Measurements from ENCODE around the gene FBXW11.
A peak's percentile ranks its signal among the peaks of the same experiment; 100 is the strongest.

FBXW11 gene

DNA sequence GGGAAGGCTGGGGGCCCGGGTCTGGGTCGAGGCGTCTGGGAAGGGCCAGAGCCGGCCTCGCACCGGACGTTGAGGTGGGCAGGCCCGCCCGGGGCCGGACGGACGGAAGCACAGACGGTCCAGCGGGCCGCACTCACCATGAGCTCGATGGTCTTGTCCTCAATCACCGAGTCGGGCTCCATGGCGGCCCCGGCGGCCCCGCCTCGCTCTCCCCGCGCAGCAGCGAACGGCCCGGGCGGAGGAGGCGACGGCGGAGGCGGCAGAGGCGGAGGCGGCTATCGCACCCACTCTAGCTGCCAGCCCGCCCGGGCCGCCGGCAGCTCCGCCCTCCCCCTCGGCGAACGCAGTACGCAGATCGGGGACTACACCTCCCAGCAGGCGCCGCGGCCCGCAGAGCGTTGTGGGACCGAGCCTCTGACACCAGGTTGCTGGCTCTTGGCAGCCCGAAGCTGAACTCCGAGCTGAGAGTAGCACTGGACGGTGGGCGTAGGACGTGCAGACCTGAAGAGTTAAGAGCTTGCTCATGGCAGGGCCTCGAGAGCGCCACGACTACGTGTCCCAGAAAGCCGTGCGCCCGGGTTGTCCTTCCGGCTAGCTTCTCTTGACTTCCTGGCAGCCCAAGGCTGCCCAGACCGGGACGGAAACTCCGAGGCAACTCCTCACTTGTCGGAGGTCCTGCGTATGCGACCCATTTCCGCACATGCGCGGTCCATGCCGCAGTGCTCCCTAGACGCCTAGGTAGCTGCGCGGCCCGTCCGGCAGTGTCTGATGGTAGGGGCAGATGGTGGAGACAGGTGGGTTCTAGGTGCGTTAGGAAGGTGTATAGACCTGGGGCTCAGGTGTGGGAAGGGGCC, at the start of gene FBXW11:
Gene FBXW11 (minus strand): TSS at position 318 of the 854 bp plus-strand sequence. CDS start 136 bp downstream, at position 182.
- FAIRE-seq: peak; percentile 97
- DNase-seq (ENCODE audit: insufficient read length, low spot score): peak; percentile 89

DNA sequence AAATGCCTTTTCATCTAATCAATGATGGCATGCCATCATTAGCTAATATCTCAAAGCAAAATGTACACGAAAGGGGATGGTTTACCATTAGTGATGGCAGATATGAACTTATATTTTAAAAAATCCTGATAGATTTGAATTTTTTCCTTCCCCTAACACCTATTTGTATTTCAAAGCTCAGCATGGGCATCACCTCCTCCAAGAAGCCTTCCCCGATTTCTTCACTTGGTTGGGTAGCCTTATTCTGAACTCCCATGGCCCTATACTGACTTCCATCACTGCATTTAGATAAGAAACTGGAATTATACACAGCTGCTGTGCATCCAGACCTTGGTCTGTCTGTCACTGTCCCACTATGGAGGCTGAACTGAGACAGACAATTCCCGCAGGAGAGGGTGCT, 49.6 kb upstream of the FBXW11 start:
- no peak for FAIRE-seq
- DNase-seq (ENCODE audit: insufficient read length, low spot score): no peak

GRCh38 chr5:172055421-172055820, 49.0 kb upstream of the FBXW11 start:
- DNase-seq (ENCODE audit: insufficient read length, low spot score): no peak
- no peak for FAIRE-seq

GRCh38 chr5:172054611-172055153, 48.2 kb upstream of the FBXW11 start:
- FAIRE-seq (no peak), DNase-seq (ENCODE audit: insufficient read length, low spot score) (no peak)

DNA sequence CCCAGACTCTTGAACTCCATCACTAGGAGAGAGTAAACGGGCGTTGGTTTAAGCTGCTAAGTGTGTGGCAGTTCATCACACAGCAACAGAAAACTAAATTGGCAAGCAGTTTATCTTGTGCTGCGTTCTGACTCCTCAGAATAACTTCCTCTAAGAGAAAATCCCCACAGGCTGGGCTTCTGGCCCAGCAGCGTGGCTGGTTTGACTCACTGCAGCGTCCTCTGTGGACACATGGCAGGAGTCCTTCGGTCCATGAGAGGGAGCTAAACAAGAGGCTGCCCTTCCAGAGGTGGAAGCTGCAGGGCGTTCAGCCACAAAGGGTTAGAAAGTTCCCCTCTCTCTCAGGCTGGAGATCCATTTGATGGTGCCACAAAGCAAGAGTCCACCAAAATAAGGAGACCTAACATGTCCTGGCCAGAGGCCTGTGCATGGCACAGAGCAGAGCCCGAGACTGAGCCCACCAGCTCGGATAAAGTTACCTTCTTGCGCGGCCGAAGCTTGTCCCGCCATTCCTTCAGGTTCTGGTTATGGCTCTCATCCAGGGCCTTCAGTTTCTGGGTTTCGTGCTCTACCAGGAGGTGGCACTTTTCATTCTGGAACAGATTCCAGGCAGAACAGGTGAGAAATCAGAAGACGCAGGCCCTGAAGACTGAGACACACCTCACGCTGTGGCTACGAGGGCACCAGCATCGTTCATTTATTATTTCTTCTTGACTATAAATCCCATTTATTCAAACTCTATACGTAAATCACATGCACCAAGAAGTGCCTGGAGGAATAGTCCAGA, 46.2 kb upstream of the FBXW11 start:
- no peak for DNase-seq (ENCODE audit: insufficient read length, low spot score)

DNA sequence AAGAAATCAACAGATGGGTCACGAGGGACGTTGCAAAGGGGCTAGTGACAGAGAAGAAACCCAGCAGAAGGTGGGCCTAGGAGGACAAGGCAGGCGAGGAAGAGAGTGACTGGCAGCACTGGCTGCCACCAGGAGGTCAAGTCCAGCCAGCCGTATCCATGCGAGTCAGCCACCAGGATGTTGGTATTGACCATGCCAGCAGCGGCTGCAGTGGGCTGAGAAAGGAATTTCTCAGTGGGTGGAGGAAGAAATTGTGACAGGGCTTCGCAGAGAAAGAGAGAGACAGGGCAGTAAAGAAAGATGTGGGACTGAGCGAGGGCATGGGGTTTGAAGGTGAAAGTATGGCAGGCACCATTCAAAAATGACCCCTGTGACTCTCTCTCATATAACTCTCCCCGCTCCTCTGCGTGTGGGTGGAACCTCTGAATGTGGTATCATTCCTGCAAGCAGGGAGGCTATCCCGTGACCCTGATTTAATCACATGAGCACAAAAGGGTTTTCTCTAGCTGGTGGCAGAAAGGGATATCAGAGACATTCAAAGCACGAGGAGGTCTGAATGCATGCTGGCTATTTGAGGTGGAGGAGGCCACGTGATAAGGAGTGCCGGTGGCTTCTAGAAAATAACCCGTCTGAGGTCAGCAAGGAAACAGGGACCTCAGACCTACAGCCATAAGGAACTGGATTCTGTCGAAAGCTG, 45.4 kb upstream of the FBXW11 start:
- DNase-seq (ENCODE audit: insufficient read length, low spot score) (no peak), FAIRE-seq (no peak)

More for the DNA sequence above, 46.2 kb upstream of the FBXW11 start:
- no peak for FAIRE-seq

DNA sequence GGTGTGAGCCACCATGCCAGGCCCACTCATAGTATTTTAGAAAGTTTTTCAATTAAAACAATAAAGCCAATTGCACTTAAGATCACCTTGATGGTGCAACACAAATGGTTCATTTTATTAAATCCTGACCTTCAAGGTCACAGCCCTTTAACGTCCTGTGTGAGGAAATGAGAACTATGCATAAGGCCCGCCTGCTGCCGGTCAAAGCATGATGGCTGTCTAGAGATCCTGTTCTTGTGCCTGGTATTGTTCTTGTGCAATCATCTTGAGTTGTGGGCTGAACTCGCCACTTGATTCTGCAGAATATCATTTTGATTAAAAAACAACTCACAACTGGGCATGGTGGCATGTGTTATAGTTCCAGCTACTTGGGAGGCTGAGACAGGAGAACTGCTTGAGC, 43.6 kb upstream of the FBXW11 start:
- DNase-seq (ENCODE audit: insufficient read length, low spot score) (no peak), FAIRE-seq (no peak)

GRCh38 chr5:172049226-172049796, 42.9 kb upstream of the FBXW11 start:
- DNase-seq (ENCODE audit: insufficient read length, low spot score) (no peak), FAIRE-seq (no peak)

DNA sequence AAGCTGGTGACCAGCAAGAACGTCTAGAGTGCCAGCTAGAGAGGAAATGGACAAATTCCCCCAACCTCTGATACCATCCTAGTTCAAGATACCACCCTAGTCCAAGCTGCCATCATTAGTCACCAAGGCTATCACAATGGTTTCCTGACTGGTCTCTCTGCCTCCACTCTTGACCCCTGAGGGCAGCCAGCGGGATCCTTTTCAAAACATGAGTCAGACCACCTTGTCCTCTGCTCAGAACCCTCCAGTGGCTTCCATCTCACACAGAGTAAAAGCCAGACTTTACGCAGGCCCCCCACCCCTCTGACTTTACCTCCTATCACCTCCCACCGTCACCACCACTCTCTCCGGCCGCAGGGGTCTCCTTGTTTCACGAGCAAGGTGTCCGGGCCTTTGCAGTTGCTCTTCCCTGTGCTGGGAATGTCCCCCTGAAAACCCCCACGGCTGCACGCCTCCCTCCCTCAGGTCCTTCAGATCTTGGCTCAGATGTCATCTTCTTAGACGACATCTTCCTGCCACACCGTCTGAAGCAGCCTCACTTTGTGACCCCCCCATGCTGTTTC, 42.2 kb upstream of the FBXW11 start:
- no peak for FAIRE-seq
- no peak for DNase-seq (ENCODE audit: insufficient read length, low spot score)

DNA sequence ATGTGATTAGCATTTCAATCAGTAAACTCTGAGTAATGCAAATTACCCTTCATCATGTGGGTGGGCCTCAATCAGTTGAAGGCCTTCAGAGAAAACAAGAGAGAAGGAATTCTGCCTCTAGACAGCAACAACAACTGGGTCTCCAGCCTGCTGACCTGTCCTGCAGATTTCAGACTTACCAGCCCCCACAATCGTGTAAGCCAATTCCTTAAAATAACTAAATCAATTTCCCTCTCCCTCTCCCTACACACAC, 41.7 kb upstream of the FBXW11 start:
- no peak for DNase-seq (ENCODE audit: insufficient read length, low spot score)
- FAIRE-seq: no peak

DNA sequence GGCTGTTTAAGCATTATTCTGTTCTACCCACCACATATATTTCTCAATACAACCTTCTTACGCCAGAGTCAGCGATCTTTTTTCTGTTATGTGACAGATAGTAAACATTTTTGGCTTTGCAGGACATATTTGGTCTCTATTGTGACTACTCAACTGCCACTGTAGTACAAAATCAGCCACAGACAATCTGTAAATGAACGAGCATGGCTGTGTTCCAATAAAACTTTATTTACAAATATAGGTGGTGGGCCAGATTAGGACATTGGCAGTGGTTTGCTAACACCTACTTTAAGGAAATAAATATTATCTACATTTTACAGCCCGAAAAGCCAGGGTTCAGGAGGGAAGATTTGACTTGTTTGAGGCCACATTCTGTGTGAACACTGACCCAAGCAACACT, 40.2 kb upstream of the FBXW11 start:
- DNase-seq (ENCODE audit: insufficient read length, low spot score) (no peak), FAIRE-seq (no peak)

- DNase-seq (ENCODE audit: insufficient read length, low spot score) (no peak), FAIRE-seq (no peak)
Measured at GRCh38 chr5:172045315-172045632, 38.8 kb upstream of the FBXW11 start.

DNA sequence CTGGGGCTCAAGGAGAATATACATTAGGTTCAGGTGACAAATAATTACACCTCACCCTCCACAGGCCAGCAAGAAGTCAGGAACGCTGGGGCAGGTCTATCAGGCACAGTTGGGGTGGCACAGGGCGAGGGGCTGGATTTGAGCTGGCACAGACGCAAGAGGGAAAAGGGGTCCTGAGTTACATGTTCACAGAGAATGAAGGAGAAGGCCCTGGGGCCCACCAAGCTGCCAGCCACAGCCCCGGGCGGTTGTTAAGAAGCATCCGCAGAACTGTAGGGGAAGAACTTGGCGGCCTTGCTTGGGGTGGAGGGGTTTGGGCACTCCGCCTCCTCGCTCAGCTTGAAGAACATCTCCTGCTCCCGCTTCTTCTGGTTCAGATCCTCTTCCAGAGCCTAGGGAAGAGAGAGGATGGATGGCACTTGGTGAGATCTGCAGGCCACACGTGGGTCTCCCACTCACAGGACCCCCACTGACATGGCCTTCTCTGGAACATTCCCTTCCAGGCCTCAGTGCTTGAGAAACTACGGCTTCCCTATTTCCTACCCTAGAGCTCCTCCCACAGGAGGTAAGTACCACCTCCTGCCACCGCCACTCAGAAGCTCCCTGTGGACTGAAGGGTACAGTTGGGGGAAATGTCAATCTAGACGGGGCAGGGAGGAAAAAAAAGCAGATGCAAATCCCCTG, 38.3 kb upstream of the FBXW11 start:
- DNase-seq (ENCODE audit: insufficient read length, low spot score) (no peak), FAIRE-seq (no peak)

GRCh38 chr5:172043865-172044264, 37.4 kb upstream of the FBXW11 start:
- DNase-seq (ENCODE audit: insufficient read length, low spot score) (no peak), FAIRE-seq (no peak)

DNA sequence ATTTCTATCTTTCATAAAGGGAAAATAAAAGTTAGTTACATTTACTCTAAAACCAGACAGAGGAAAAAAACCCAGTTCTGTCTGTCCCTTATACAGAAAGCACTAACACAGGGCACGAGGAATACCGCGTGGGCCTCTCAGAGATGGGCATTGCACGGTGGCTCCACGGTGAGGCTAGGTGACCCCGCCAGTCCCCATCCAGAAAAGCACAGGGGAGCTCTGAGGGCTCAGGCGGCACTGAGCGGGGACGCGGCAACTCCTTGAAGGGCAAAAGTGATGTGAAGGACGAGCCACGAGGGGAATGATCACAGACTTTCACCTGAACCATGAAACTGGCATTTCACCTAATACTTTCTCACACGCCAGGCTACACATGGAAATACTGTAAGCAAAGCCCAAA, 35.7 kb upstream of the FBXW11 start:
- FAIRE-seq: no peak
- DNase-seq (ENCODE audit: insufficient read length, low spot score): no peak

DNA sequence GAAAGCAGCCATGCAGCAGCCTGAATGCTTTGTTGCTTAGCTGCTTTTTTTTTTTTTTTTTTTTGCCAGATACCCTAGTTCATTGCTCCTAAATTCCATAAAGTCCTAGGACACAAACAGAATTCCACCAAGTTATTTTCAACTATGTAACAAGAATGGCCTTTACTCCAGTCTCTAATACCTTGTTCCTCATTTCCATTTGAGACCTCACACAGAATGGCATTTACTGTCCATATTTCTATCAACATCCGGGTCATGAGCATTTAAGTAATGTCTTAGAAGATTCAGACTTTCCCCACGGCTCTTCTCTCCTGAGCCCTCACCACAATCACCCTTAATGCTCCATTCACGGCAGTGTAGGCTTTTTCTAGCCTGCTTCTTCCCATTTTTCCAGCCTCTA, 31.7 kb upstream of the FBXW11 start:
- FAIRE-seq: no peak

DNA sequence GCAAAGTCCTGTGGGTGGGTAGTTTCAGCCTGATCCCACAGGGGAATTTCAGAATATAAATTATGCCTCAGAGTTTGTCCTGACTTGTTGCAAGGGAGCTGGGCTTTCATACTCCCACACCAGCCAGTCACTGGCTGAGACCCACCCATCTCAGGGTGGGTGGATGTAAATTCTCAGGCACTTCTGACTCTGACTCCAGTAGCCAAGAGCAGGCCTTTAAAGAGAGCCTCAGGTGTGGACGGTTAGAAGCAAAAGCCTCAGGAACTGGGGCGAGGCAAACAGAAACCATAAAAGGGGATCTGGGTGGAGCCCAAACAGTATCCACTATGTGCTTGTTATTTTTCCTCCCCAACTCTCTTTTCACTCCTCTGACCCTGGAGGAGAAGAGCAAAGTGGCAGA, 28.6 kb upstream of the FBXW11 start:
- FAIRE-seq (peak; percentile 65), DNase-seq (ENCODE audit: insufficient read length, low spot score) (peak; percentile 26)

More for the DNA sequence above, 31.7 kb upstream of the FBXW11 start:
- no peak for DNase-seq (ENCODE audit: insufficient read length, low spot score)

- DNase-seq (ENCODE audit: insufficient read length, low spot score) (no peak), FAIRE-seq (no peak)
Measured at GRCh38 chr5:172031894-172032461, 25.5 kb upstream of the FBXW11 start.

GRCh38 chr5:172029876-172030275, 23.4 kb upstream of the FBXW11 start:
- DNase-seq (ENCODE audit: insufficient read length, low spot score) (no peak), FAIRE-seq (no peak)

- DNase-seq (ENCODE audit: insufficient read length, low spot score) (no peak), FAIRE-seq (no peak)
Measured at GRCh38 chr5:172028167-172028566, 21.7 kb upstream of the FBXW11 start.

Data from GM19239 (cell line).